Amniotic epithelial cell (primary cell): Measurements from ENCODE around the gene MYOD1.

Experiments used
- DNase-seq: peaks from one replicate; pipeline ENCODE4 v3.0.0-alpha.2; 2010; ENCODE audit warnings: low read depth

The MYOD1 gene

DNA sequence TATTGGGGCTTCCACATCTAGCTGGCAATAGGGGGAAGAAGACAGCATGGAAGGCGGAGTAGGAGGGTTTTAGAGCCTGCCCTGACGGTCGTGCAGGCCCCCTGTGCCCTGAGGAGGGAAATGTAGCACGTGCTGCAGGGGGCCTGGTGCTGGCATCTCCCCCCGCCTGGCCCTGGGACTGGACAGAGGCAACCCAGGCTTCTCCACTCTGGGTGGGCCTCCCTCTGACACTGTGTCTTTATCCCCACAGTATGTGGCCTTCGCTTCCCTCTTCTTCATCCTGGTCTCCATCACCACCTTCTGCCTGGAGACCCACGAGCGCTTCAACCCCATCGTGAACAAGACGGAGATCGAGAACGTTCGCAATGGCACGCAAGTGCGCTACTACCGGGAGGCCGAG is 52.0 kb downstream of the MYOD1 start:
- no peak for DNase-seq
